Stimulated activated CD8-positive, alpha-beta memory T cell treated with anti-CD3 and anti-CD28 coated beads, Interleukin-7, amount 100 ng/mL, for 4 hours (primary cell): ENCODE data around the gene MGAT5.
A peak's percentile ranks its signal among the peaks of the same experiment; 100 is the strongest.

ENCODE experiments used
- DNase-seq, 2 donors: peaks; one replicate each; pipeline ENCODE4 v3.0.0-alpha.2; 2020; ENCODE audit warnings: low read depth in 2 of 2

MGAT5 gene

GRCh38 chr2:134395779-134396178 lies 141.9 kb downstream of the MGAT5 start:
- no peak for DNase-seq

GRCh38 chr2:134396493-134396892 lies 142.6 kb downstream of the MGAT5 start:
- no peak for DNase-seq

GRCh38 chr2:134397146-134397896 lies 143.4 kb downstream of the MGAT5 start:
- no peak for DNase-seq

- DNase-seq, result no peak
Measured at GRCh38 chr2:134398300-134398699, 144.4 kb downstream of the MGAT5 start.

GRCh38 chr2:134399096-134399495 lies 145.2 kb downstream of the MGAT5 start:
- DNase-seq, result no peak

GRCh38 chr2:134401081-134401497 lies 147.2 kb downstream of the MGAT5 start:
- no peak for DNase-seq

GRCh38 chr2:134401789-134402188 lies 147.9 kb downstream of the MGAT5 start:
- DNase-seq, result no peak

- DNase-seq, result no peak
Measured at GRCh38 chr2:134402410-134402809, 148.5 kb downstream of the MGAT5 start.

- no peak for DNase-seq
Measured at GRCh38 chr2:134405611-134406081, 151.8 kb downstream of the MGAT5 start.

- no peak for DNase-seq
Measured at GRCh38 chr2:134406311-134406710, 152.4 kb downstream of the MGAT5 start.

- no peak for DNase-seq
Measured at GRCh38 chr2:134406736-134407135, 152.9 kb downstream of the MGAT5 start.

- no peak for DNase-seq
Measured at GRCh38 chr2:134407154-134407890, 153.4 kb downstream of the MGAT5 start.

- no peak for DNase-seq
Measured at GRCh38 chr2:134408386-134408785, 154.5 kb downstream of the MGAT5 start.

- no peak for DNase-seq
Measured at GRCh38 chr2:134408791-134409190, 154.9 kb downstream of the MGAT5 start.

GRCh38 chr2:134410006-134410405 lies 156.1 kb downstream of the MGAT5 start:
- DNase-seq, result no peak

- no peak for DNase-seq
Measured at GRCh38 chr2:134410831-134411231, 157.0 kb downstream of the MGAT5 start.

- no peak for DNase-seq
Measured at GRCh38 chr2:134411279-134411827, 157.5 kb downstream of the MGAT5 start.

GRCh38 chr2:134411828-134412638 lies 158.2 kb downstream of the MGAT5 start:
- DNase-seq, result peak; percentile 33 to 43

- no peak for DNase-seq
Measured at GRCh38 chr2:134412639-134412999, 158.7 kb downstream of the MGAT5 start.

- DNase-seq, result no peak
Measured at GRCh38 chr2:134413430-134413829, 159.6 kb downstream of the MGAT5 start.

GRCh38 chr2:134413912-134414311 lies 160.0 kb downstream of the MGAT5 start:
- DNase-seq, result no peak

GRCh38 chr2:134416018-134416417 lies 162.1 kb downstream of the MGAT5 start:
- DNase-seq, result no peak
